Fibroblast of pulmonary artery (primary cell): Measurements from ENCODE around the gene SRGAP1.
A peak's percentile ranks its signal among the peaks of the same experiment; 100 is the strongest.

Source experiments
- DNase-seq: peaks from one replicate; pipeline ENCODE4 v3.0.0-alpha.2; 2010; ENCODE audit warnings: low read depth
- H3K4me3 ChIP-seq: replicated peaks from 2 replicates; pipeline ENCODE4 v1.5.1; 2011; ENCODE audit warnings: low read depth, mild to moderate bottlenecking, control low read depth, low read length, moderate library complexity
- CTCF ChIP-seq: IDR thresholded peaks from 2 replicates; pipeline ENCODE4 v1.5.1; 2011; ENCODE audit warnings: mild to moderate bottlenecking, control low read depth, low read length, inconsistent platforms; ENCODE audit errors: missing control alignments

SRGAP1 gene

GRCh38 chr12:63844391-63845341, at the start of gene SRGAP1:
Gene SRGAP1 (plus strand): TSS chr12:63844700. CDS start chr12:63844817, 117 bp downstream.
- DNase-seq, result peak; percentile 91
- H3K4me3 ChIP-seq, result peak within 1 kb of the TSS; percentile 99
- peak; percentile 37 for TF ChIP-seq CTCF

GRCh38 chr12:63795032-63795687, 49.3 kb upstream of the SRGAP1 start:
- TF ChIP-seq CTCF, result no peak
- no peak overlapping the region for H3K4me3 ChIP-seq
- no peak for DNase-seq

GRCh38 chr12:63795944-63796343, 48.6 kb upstream of the SRGAP1 start:
- H3K4me3 ChIP-seq, result no peak overlapping the region
- TF ChIP-seq CTCF, result no peak
- no peak for DNase-seq

- TF ChIP-seq CTCF, result peak; percentile 60
- peak; percentile 51 for DNase-seq
- no peak overlapping the region for H3K4me3 ChIP-seq
These were observed 42.4 kb upstream of the SRGAP1 start for GRCh38 chr12:63802012-63802608.

GRCh38 chr12:63804746-63805145, 39.8 kb upstream of the SRGAP1 start:
- no peak overlapping the region for H3K4me3 ChIP-seq
- TF ChIP-seq CTCF, result no peak
- DNase-seq, result no peak

- no peak for TF ChIP-seq CTCF
- no peak for DNase-seq
- H3K4me3 ChIP-seq, result no peak overlapping the region
These were observed 38.5 kb upstream of the SRGAP1 start for GRCh38 chr12:63805704-63806672.
